ENCODE measurements around the gene WFDC13. TPM values are rescaled to one million over a fixed set of nuclear protein-coding genes. Genes with fewer than 3 reads are reported as not detected.

The WFDC13 gene
- total and polyA plus RNA-seq, 2 of the 8 experiments (the other 6 are each of a cell fraction or from before 2014, with no cell fraction given): not detected

- TF ChIP-seq RXRA (IDR thresholded peaks at IDR 0.05; ENCODE audit: insufficient read depth, low read depth, low read length): no peak
- TF ChIP-seq KDM1A (IDR thresholded peaks at IDR 0.05; ENCODE audit: borderline replicate concordance, low read length): no peak
Measured at GRCh38 chr20:45701104-45701503, 734 bp upstream of the WFDC13 start (continued).

Measured in H1 (cell line).